ENCODE data around the gene RGS9BP. TPM values are rescaled to one million over a fixed set of nuclear protein-coding genes. Genes with fewer than 3 reads are reported as not detected.
A peak's percentile ranks its signal among the peaks of the same experiment; 100 is the strongest.

RGS9BP gene
- total RNA-seq (under 1 TPM in 1 of 2 experiments, not detected in 1; 0.14 TPM), total RNA-seq (0 to 1.1 (median 0.23) reads per million in 172 experiments)
- 0.20 TPM for polyA plus RNA-seq (2013, experiment 1 of 2)
- polyA plus RNA-seq (2013, experiment 2 of 2): 0.12 TPM

- ChIA-PET POLR2A (interaction anchor here (0.6 to 3.9 kb wide), 17 partner anchors 10 to 696 kb away, joined by 3 to 58 read pairs (median 4); partner anchors contain the start of genes CEP89, DPY19L3, FAAP24 and NUDT19), CTCF (interaction anchor here (0.5 to 2.2 kb wide), 5 partner anchors 12 to 402 kb away, joined by 3 to 5 read pairs (median 3); partner anchors contain the start of genes NUDT19 and PDCD5)
- Mint-ChIP-seq H3K4me1 (ENCODE audit: low read depth) (peaks cover 48% of the 10 kb centered on the region), H3K27me3 (peaks cover 8% of the 10 kb centered on the region), H3K36me3 (ENCODE audit: low read depth) (peaks cover 12% of the 10 kb centered on the region), H3K27ac (peak within 1 kb of the TSS; percentile 76), H3K9me3 (no peaks in the 10 kb centered on the region), H3K4me3 (peak within 1 kb of the TSS; percentile 95)
- Histone ChIP-seq H3K36me3 (ENCODE audit: insufficient read depth, low read length) (no peaks in the 10 kb centered on the region), H3K4me1 (ENCODE audit: insufficient read depth, low read length) (peaks cover 48% of the 10 kb centered on the region), H3K9me3 (ENCODE audit: control insufficient read depth in 1 of 2, insufficient read depth in 1 of 2, low read length in 2 of 2) (no peaks in the 10 kb centered on the region), H3K4me3 (ENCODE audit: low read length) (peak within 1 kb of the TSS; percentile 89), H3K27ac (ENCODE audit: low read depth in 1 of 2, low read length in 2 of 2) (peak within 1 kb of the TSS in 1 of 2 donors; percentile 80), H3K27me3 (ENCODE audit: control insufficient read depth in 1 of 2, insufficient read depth in 2 of 2, low read length in 2 of 2) (peaks cover 14 to 21% of the 10 kb centered on the region in 2 experiments)
- intact Hi-C loops (cut with DNase I, micrococcal nuclease): loop anchor here (1.0 to 10.0 kb wide), 8 partner anchors 15 to 409 kb away; partner anchors contain the start of genes DPY19L3 (in 1 of the 2), FAAP24 (in 1 of the 2), GPATCH1 (in 1 of the 2) and NUDT19 (in 1 of the 2)
- DNase-seq (peak; percentile 15 to 83 (median 53)), ATAC-seq (ENCODE audit: poor library complexity) (peak; percentile 27)
- TF ChIP-seq CTCF (IDR thresholded peaks at IDR 0.05): no peak
Measured at GRCh38 chr19:32675720-32676185, at the start of gene RGS9BP. Gene RGS9BP (plus strand): TSS chr19:32675848. CDS start chr19:32676264, 416 bp downstream.

- Histone ChIP-seq H3K36me3 (ENCODE audit: insufficient read depth, low read length) (peaks cover 65% of the 10 kb centered on the region), H3K4me3 (ENCODE audit: low read length) (no peak overlapping the region), H3K27me3 (ENCODE audit: control insufficient read depth in 1 of 2, insufficient read depth in 2 of 2, low read length in 2 of 2) (no peaks in the 10 kb centered on the region), H3K27ac (ENCODE audit: low read depth in 1 of 2, low read length in 2 of 2) (no peak overlapping the region), H3K4me1 (ENCODE audit: insufficient read depth, low read length) (no peaks in the 10 kb centered on the region), H3K9me3 (ENCODE audit: control insufficient read depth in 1 of 2, insufficient read depth in 1 of 2, low read length in 2 of 2) (no peaks in the 10 kb centered on the region)
- ChIA-PET POLR2A (no interaction called here), CTCF (no interaction called here)
- Mint-ChIP-seq H3K36me3 (ENCODE audit: low read depth) (peaks cover 77% of the 10 kb centered on the region), H3K4me1 (ENCODE audit: low read depth) (no peaks in the 10 kb centered on the region), H3K27ac (no peak overlapping the region), H3K4me3 (no peak overlapping the region), H3K27me3 (no peaks in the 10 kb centered on the region), H3K9me3 (no peaks in the 10 kb centered on the region)
- intact Hi-C loops (cut with DNase I, micrococcal nuclease): no loop called here
- TF ChIP-seq CTCF (IDR thresholded peaks at IDR 0.05): no peak
- DNase-seq (no peak), ATAC-seq (ENCODE audit: poor library complexity) (no peak)
Measured at GRCh38 chr19:32626969-32627368, 48.7 kb upstream of the RGS9BP start.

GRCh38 chr19:32627714-32628270 lies 47.9 kb upstream of the RGS9BP start:
- ATAC-seq (ENCODE audit: poor library complexity): no peak
- H3K36me3 ChIP-seq (ENCODE audit: insufficient read depth, low read length): peaks cover 57% of the 10 kb centered on the region

More at GRCh38 chr19:32627714-32628270, 47.9 kb upstream of the RGS9BP start:
- Histone ChIP-seq H3K27me3 (ENCODE audit: control insufficient read depth in 1 of 2, insufficient read depth in 2 of 2, low read length in 2 of 2) (no peaks in the 10 kb centered on the region), H3K4me1 (ENCODE audit: insufficient read depth, low read length) (no peaks in the 10 kb centered on the region), H3K9me3 (ENCODE audit: control insufficient read depth in 1 of 2, insufficient read depth in 1 of 2, low read length in 2 of 2) (no peaks in the 10 kb centered on the region), H3K4me3 (ENCODE audit: low read length) (no peak overlapping the region), H3K27ac (ENCODE audit: low read depth in 1 of 2, low read length in 2 of 2) (no peak overlapping the region)
- intact Hi-C loops (cut with DNase I, micrococcal nuclease): no loop called here
- H3K27ac Mint-ChIP-seq: no peak overlapping the region
- DNase-seq: no peak
- TF ChIP-seq CTCF (IDR thresholded peaks at IDR 0.05): no peak
- H3K36me3 Mint-ChIP-seq (ENCODE audit: low read depth): peaks cover 72% of the 10 kb centered on the region
- no peaks in the 10 kb centered on the region for H3K4me1 Mint-ChIP-seq (ENCODE audit: low read depth)
- H3K4me3 Mint-ChIP-seq: no peak overlapping the region
- POLR2A ChIA-PET: no interaction called here
- no peaks in the 10 kb centered on the region for H3K9me3 Mint-ChIP-seq
- CTCF ChIA-PET: no interaction called here
- H3K27me3 Mint-ChIP-seq: no peaks in the 10 kb centered on the region
